ENCODE results near the gene OR56A3.

Gene OR56A3

GRCh38 chr11:5983443-5983842, 41.4 kb downstream of the OR56A3 start:
- DNase-seq, result no peak

- DNase-seq, result no peak
These were observed 44.8 kb downstream of the OR56A3 start, which contains the start of gene OR52L1 for GRCh38 chr11:5986885-5987284. Gene OR52L1 (minus strand): TSS chr11:5986985. CDS start chr11:5986930, 55 bp downstream.

GRCh38 chr11:5989203-5989602, 47.2 kb downstream of the OR56A3 start:
- no peak for DNase-seq

GRCh38 chr11:5992150-5992549, 50.1 kb downstream of the OR56A3 start:
- DNase-seq, result no peak

- DNase-seq, result no peak
These were observed 50.7 kb downstream of the OR56A3 start for GRCh38 chr11:5992604-5993251.

GRCh38 chr11:5994791-5995190, 52.7 kb downstream of the OR56A3 start:
- DNase-seq, result no peak

Measured in retina (tissue), 1 donor.